DMS53 treated with DMSO at 0.1 percent for 48 hours (cell line): ENCODE measurements around the gene OR2T35.
"Not testable (repeated sequence)": the region's sequence is repeated elsewhere in the genome, so short reads cannot be mapped to it uniquely, and the experiment has no call there.

Experiments
- DNase-seq: peaks from one replicate; lab custom pipeline; 2025; ENCODE audit not compliant: unreplicated experiment; lab: John Stamatoyannopoulos, UW

The OR2T35 gene, protein sequence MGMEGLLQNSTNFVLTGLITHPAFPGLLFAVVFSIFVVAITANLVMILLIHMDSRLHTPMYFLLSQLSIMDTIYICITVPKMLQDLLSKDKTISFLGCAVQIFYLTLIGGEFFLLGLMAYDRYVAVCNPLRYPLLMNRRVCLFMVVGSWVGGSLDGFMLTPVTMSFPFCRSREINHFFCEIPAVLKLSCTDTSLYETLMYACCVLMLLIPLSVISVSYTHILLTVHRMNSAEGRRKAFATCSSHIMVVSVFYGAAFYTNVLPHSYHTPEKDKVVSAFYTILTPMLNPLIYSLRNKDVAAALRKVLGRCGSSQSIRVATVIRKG

DNA sequence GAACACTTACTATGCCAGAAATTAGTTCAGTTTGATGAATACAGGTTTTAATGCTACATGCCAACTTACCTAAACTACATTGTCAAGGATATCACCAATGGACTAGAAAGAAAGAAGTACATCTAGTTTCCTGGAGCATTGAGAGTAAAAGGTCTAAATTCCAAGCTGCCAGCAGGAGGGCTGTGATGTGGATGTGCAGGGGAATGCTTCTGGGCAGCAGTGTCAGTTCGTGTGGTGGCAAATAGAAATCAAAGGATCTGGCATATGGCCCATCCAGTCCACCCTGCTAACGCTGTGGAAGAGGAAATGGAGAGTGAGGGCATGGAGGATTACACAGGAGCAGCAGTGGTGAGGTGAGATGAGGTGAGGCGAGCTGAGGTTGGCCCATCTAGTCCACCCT, at the start of gene OR2T35:
Gene OR2T35 (minus strand): TSS at position 101 of the 400 bp plus-strand sequence. CDS start 6,020 bp downstream, outside the sequence.
- DNase-seq, result not testable (repeated sequence)

DNA sequence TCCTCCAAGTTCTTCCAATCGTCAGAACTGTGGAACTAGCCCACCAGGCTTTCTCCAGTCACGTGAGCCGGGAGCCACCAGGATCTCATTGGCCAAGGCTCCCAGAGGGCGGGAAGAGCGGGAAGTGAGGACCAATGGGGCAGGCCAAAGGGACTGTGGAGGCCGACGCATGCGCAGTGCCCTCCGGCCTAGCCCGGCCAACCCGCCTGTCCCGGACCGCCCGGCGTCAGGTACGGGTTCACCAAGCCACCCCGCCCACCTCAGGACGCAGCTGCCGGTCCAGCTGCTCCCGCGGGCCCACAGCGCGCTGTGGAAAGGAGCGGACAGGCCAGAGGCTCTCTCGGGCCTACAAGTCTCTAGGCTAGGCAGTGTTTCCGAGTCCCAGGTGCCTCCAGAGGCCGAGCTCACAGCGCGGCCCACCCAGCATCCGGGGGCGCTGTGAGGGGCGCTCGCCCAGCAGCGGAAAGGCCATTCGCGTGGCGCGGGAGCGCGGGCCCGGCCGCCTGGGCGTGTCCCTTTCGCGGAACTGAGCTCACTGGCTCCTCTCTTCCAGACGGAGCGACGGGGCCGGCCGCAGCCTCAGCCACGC, 46.6 kb upstream of the OR2T35 start:
- no peak for DNase-seq

DNA sequence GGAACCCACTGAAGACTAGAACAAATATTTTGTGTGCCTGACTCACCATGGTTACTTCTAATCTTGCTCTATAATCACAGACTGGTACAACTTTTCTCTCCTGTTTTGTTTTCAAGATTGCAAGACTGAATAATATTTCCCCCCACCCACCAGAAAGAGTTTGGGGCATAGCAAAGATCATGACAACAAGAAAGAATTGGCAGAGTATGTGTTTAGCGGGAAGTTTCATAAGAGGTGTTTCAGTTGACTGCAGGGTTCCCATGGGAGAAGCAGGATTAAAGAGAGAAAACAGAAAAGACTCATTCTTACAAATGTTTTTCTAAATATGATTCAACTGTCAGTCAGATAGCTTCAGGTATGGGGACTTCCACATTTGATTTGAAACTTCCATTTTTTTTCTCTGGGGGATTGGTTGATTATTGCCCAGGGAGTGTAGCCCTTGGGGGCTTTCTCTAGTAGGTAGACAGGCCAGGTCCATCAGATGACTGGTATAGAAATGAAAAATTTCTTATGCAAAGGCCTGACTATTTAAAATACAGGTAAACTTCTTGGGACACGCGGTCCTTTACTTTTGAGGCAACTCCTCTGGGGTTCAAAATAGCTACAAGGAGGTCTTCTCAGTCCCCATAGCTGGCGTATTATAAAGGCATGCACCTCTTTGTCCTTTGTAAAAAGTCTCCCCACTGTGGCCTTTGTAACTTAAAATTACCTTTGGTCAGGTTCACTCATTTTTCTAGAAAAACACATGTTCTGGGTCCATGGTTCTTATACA, 43.6 kb upstream of the OR2T35 start:
- DNase-seq, result no peak

DNA sequence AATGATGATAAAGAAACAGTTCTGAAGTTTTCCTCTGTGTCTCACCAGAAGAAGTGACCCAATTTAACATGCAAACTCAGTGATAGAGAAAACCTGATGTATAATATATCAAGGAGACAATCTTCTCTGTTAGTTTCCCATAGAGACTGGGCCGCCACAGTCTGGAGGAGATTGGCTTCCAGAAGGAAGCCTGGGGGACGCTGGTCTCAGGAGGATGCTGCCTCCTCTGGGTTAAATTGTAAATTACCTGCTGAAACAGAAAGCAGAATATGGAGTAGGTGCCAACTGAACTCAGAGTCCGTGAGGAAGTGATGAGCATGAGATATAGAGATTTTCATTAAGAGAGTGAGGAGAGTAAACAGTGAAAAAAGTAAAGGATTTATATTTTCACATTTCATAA, 41.7 kb upstream of the OR2T35 start:
- DNase-seq, result peak; percentile 55

DNA sequence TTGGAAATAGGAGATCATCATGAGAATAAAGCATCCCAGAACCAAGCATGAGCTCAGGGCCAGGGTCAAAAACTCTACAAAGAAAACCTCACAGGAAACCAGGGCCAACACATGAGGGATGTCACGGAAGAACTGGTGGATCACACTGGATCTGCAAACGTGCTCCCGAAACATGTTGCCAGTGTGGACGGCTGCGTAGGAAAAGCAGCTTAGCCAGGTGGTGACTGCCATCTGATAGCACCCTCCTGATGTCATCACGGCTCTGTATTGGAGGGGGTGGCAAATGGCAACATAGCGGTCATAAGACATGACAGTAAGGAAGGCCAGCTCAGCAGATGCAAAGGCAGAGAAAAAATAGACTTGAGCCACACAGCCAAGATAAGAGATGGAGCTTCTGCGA, 36.6 kb upstream of the OR2T35 start:
- no peak for DNase-seq

DNA sequence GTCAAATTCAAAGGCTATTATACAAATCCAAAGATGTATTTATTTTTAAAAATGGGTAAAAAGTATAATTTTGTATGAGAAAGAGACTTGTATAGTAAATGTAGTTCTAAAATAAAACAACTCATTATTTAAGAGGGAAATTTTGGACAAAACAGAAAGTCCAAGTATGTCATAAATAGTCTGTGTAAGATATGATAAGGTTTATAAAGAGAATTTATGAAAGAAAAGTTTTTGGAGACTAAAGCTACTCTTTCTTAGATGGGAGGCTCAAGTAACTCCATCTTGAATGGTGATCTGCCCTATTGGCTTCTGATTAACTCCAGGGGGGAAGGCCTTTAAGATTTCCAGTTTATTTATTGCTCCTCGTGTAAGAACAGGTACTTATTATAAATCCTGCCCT, 24.9 kb upstream of the OR2T35 start:
- DNase-seq, result no peak

DNA sequence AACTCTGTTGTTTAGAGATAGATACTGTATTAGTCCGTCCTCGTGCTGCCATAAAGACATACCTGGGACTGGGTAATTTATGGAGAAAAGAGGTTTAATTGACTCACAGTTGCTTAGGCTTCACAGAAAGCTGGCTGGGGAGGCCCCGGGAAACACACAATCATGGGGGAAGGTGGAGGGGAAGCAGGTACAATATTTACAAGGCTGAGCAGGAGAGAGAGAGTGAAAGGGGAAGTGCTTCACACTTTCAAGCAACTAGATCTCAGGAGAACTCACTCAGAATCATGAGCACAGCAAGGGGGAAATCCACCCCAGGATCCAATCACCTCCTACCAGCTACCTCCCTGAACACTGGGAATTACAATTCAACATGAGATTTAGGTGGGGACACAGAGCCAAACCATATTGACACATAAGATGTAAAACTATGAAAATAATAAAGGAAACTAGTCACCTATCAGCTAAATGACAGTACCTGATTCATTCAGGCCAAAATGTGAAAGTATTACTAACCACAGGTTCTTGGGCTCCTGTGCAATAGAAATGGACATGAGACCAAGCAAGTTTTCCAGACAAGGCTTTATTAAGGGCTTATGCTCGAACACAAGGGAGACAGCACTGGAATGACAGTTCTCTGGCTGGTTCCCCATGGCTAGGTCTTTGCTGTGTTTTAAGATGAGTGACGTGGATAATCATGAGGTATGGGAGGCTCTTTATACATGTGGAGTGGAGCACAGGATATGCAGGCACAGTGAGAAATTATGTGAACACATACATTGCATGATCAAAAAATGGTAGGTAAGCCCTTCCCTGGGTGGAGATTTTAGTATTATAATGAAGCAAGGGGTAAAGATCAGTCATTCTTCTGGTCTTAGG, 18.6 kb upstream of the OR2T35 start:
- DNase-seq, result not testable (repeated sequence)

DNA sequence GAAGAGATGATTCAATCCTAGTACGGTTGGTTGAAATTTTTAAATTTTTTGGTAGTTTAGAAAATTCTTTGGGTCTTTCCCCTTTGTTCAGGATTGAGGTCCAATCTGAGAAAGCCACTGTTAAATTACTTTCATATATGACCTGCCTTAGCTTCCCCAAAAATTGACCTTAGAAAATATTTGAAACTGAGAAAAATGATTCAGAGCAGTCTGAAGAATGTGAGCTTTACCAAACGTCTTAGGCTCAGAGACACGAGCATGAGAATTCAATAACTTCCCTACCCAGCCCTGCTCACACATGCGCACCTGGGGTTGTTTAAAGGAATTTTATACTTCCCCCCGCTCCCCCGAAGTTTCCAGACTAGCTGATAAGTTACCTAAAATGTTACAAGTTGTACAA, 11.7 kb upstream of the OR2T35 start:
- not testable (repeated sequence) for DNase-seq

DNA sequence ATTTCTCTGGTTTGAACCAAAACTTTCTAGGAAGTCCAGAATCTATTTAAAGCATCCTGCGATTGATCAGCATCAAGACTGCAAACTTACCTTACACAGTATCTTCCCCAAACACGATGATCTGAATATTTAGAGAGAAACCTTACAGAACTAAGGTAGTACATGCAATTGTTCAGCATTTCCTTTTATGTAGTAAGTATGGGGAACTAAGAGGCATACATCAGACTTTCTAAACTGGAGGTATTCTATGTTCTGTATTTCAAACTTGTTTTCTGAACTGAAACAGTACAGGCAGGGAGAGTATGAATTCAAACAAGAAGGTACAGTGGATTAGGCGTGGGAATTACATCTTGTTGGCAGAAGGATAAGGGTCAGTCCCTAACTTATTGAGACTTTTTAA, 10.3 kb upstream of the OR2T35 start, which contains the start of gene OR2T27:
Gene OR2T27 (minus strand): TSS at position 175 of the 400 bp plus-strand sequence. CDS start 4,644 bp downstream, outside the sequence.
- DNase-seq, result not testable (repeated sequence)

DNA sequence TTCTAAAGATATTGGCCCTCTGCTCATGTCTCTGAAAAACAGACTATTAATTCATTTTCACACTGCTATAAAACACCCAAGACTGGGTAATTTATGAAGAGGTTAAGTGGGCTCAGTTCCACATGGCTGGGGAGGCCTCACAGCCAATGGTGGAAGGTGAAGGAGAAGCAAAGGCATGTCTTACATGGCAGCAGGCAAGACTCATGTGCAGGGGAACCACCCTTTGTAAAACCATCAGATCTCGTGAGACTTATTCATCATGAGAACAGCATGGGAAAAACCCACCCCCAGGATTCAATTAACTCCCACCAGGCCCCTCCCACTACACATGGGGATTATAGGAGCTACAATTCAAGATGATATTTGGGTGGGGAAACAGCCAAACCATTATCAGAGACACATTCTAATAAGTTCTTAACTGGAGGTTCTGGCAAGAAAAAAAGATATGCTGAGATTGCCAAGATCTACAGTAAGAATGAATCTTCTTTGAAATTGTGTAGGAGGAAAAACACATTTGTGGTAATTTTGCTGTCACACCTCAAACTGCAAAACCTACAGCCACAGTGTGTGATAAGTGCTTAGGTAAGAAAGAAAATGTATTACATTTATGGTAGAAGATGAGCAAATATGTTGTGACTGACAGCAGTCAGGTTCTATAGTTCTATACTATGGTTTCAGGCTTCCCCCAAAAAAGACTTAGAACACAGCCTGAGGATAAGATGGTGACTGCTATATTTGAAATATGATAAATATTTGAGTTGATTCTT, 3.9 kb upstream of the OR2T35 start:
- DNase-seq, result not testable (repeated sequence)

DNA sequence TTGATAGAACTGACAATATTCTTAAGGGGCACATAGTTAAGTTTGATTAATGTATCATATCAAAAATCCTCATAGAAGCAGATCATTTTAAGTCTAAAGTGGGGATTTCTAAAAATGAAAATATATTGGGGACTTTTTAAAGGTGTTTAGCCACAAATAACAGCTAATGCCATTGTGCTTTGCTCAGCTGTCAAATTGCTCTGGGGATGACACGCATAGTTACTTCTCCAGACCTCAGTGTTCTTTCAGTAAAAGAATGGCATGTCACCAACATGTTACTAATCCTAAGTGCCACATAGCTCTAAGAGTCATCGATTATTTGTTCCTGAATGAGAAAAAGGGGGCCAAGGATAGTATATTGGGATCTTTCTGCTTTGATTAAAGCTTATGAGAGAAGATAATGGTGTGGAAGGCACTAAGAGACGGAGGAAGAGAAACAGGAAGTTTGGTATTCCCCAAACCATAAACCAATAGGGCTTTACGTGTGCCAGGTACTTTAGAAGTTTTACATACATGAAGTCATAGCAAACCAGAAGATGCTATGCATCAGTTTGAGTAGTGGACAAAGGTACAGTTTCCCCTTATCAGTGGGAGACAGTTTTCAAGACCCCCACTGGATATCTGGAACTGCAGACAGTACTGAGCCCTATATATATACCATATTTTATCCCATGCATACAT, 2.0 kb downstream of the OR2T35 start:
- DNase-seq, result not testable (repeated sequence)

DNA sequence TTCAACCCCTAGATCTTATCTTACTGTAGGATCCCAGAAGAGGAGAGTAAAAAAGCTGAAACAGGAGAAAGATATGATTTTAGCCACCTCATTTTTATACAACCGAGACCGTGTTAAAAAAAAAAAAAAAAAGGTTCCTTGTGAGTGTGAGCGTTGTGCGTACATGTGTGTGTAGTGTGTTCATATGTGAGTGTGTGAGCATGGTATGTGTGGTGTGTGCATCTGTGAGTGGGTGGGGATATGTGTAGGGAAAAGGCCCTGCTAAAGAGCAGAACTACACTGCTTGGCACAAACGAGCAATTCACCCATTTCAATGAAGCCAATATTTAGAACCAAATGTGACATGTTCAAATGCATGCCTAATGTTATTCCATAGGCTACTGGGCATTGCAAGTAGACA, 3.5 kb downstream of the OR2T35 start:
- DNase-seq, result not testable (repeated sequence)

DNA sequence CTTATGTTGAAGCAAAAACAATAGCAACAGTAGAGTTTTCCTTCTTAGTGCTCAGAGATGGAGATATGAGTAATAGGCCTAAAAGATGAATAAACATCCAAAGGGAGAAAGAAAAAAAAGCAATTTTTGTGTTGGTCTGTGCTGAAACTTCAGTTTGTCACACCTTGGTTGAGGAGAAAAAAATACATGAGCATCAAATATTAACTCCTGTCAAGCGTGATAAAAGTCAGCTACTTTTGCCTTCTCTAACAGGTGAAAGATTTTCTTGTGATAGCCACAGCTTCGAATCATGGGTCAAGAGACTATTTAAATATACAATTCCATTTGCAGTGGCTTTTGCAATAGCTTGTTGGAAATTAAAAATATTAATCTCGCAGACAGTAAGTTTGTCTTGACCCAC, 4.2 kb downstream of the OR2T35 start:
- not testable (repeated sequence) for DNase-seq

DNA sequence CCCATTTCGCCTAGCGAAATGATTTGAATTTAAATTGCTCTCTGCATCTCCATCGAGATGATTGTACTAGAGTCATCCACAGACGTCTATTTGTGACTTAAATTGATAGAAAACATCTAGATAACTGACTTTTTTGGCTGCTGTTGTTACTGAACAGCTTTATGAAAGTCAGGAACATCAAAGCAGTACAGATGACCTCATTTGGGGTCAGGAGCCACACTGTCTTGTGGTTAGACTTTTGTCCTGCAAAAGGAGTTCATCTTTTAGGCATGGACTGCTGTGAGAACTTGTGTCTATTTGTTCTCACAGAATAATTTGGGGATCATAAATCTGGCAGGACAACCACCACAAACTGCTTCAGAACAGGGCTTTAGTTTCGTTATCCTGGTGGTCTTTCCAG, 5.4 kb downstream of the OR2T35 start:
- DNase-seq, result not testable (repeated sequence)

DNA sequence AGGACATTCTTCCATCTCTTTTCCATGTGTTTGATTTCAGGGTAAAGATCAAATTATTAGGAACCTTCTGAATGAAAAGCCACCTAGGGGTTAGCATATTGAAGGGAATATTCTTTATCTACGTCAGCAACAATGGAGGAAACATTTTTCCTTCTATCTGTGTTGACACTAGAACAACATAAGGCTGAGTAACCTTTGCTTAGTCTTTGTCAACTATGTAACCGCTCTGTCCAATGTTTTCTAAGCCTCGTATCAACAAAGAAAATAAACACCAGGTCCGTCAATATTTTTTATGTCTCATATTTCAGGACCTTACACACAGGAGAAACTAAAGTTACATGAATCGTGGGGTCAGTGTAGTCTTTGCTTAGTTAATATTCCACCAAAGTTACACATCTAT, 8.5 kb downstream of the OR2T35 start:
- peak; percentile 2 for DNase-seq

DNA sequence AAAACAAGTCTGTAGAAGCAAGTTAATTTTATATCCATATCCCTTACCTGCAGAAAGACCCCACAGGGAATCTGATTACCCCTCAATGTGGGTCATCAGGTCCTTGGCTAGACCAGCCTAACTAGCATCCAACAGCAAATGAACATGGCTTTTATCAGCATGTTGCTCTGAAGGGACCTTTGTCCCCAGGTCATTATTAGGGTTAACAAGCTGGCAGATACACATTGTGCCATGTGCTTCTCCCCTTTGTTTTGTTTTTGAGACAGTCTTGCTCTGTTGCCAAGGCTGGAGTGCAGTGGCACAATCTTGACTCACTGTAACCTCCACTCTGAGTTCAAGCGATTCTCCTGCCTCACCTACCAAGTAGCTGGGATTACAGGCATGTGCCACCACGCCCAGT, 10.1 kb downstream of the OR2T35 start, which contains the start of gene OR2T11:
Gene OR2T11 (minus strand): TSS at position 101 of the 400 bp plus-strand sequence. CDS start 7,963 bp downstream, outside the sequence.
- not testable (repeated sequence) for DNase-seq

DNA sequence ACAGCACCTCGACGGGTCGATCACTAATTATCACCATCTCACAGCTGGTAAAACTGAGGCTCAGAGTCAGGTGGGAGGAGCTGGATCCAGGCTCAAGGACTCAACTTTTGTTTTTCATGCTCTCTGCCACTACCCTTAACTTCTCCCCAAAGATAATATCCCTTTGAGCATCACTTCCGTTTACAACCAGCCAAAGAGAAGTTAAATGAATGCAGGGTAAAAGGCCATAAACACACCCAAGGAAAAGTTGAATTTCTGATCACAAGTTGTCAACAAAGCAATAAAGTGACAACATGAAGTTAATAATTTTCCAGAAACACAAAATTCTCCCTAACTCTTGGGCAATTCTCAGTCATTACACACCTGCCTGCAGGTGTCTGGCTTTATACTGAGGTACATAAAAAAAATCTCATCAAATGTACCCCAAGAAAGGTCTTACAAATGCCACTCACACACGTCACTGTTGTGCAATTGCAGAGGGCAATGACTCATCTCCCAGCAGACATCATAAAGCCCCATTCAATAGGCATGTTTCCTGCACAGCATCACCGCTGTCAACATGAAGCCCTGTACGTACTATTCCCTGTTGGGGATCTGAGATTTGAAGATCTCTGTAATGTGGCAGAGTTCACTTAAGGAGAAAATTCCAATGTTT, 13.6 kb downstream of the OR2T35 start:
- peak; percentile 42 for DNase-seq

DNA sequence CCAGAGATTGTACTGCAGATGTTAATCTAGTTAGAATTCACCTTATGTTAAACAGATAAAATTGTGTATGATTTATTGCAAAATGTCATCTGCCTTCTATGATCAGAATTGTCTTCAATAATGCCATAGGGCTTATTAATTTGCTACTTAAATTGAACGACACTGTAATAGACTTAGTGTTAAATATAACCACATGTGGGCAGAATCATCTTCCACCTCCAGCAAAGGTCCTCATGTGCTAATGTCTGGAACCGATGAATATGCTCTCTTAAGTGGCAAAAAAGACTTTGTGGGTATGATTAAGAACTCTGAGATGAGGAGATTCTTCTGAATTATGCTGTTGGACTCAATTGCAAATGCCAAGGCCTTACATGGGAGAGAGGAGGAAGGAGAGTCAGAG, 14.5 kb downstream of the OR2T35 start:
- DNase-seq, result no peak
